Esophagus squamous epithelium (tissue), 5 donors: Measurements from ENCODE around the gene MICAL3. TPM values are rescaled to one million over a fixed set of nuclear protein-coding genes. Genes with fewer than 3 reads are reported as not detected.
"Not testable (repeated sequence)": the region's sequence is repeated elsewhere in the genome, so short reads cannot be mapped to it uniquely, and the experiment has no call there.

ENCODE experiments used
- DNase-seq: peaks from one replicate; lab custom pipeline; 2025; lab: John Stamatoyannopoulos, UW
- H3K27ac ChIP-seq, 4 donors: fragments of 200-600 bp; sonication (generic); one replicate each; pipeline ENCODE4 v1.5.1; 2016 to 2019; ENCODE audit warnings: mild to moderate bottlenecking in 1 of 4
- H3K27me3 ChIP-seq, 4 donors: fragments of 200-600 bp; sonication (generic); 1 replicate in 3 of 4; 2 replicates in 1 of 4; pipeline versions ENCODE4 v1.5.1 to v1.6.0; 2017 to 2021; ENCODE audit warnings: antibody characterized with exemption in 1 of 4
- H3K36me3 ChIP-seq, 3 donors: fragments of 200-600 bp; sonication (generic); one replicate each; pipeline ENCODE4 v1.5.1; 2016 to 2019
- H3K4me1 ChIP-seq, 3 donors: fragments of 200-600 bp; sonication (generic); one replicate each; pipeline ENCODE4 v1.5.1; 2017 to 2019
- H3K4me3 ChIP-seq, 4 donors: fragments of 200-600 bp; sonication (generic); 1 replicate in 3 of 4; 2 replicates in 1 of 4; pipeline ENCODE4 v1.5.1; 2016 to 2019; ENCODE audit warnings: mild to moderate bottlenecking in 2 of 4, moderate library complexity in 1 of 4
- H3K9me3 ChIP-seq, 3 donors: fragments of 200-600 bp; sonication (generic); one replicate each; pipeline ENCODE4 v1.5.1; 2016 to 2019
- POLR2A ChIP-seq, 4 donors: fragments of 450-650 bp; IDR thresholded peaks; one replicate each; pipeline ENCODE4 v1.6.1; 2017; ENCODE audit warnings: antibody characterized with exemption in 4 of 4, mild to moderate bottlenecking in 4 of 4, moderate library complexity in 3 of 4
- WGBS, 2 donors: methylation state at CpG; one replicate each; pipeline ENCODE4 v1.1.5; 2018; 5-methylcytosine and 5-hydroxymethylcytosine counted together
- intact Hi-C: fragments of 100-400 bp; cut with DNase I; formaldehyde crosslinking; loops from one replicate; pipeline ENCODE4 v1.15.0; 2022
- total RNA-seq, 4 donors: library from RNA; depleted of rRNA; stranded (reverse); fragments of >200 nt; gene quantifications; one replicate each; pipeline ENCODE4 v1.1.0, GENCODE V29; 2016
- TF ChIP-seq, protein P1 (sequence below), 6 experiments: fragments of 450-650 bp in 4 of 6; fragments of 200-600 bp in 2 of 6; sonication (generic) in 2 of 6; IDR thresholded peaks; one replicate each; pipeline ENCODE4 v1.5.1; 2016 to 2019; ENCODE audit warnings: antibody characterized with exemption in 6 of 6, mild to moderate bottlenecking in 4 of 6, moderate library complexity in 4 of 6
- donor health status: DM: yes; HTN: yes; CAD: no.

The MICAL3 gene
- total RNA-seq, 4 donors from 2014 or later: 11.2 to 30.9 (median 15.9) TPM

DNA sequence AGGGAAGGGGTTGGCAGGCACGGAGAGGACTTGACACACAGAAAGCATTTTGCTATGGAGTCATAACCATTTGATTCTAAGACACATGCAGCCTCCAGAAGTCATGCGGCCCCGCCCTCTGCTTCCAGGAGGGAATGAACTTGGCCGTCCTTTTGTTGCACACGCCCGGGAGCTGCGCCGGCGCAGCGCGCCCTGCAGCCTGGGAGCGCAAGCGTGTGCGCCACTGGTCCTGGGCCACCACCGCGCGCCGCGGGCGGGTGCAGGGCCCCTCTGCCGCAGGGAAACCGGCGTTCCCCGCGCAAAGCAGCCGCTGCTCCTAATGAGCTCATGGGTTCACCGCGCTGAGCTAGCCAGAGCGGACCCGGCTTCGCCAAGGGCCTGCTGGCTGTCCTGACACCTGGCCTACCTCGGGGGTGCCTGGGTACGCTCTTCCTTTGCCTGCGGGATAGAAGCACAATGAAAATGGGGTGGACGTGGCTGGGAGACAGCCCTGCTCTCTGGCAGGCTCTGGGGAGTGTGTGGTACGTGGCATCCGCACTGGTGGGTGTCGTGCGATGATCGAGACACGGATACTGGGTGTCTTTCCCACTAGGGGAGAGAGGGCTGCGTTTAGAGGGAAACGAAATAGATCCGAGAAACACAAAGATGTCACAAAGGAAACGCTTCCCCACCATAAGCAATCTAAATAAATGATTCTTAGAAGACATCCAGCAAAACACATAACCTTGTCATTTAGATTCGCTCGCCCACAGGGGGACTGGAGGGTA, 669 bp downstream of the MICAL3 start:
- H3K4me1 ChIP-seq: peaks cover 11 to 44% (median 14%) of the 10 kb centered on the region in 3 donors
- peak overlapping the region; percentile 80 to 90 (median 82) for H3K27ac ChIP-seq
- DNase-seq: no peak
- intact Hi-C loops: loop anchor here (10.0 kb wide), 1 partner anchor 189 kb away; no protein-coding TSS in a partner anchor
- no peaks in the 10 kb centered on the region for H3K36me3 ChIP-seq
- 1 to 5% methylated on average over 16 to 19 of the region's 47 CpGs for WGBS, 2 donors
- peak overlapping the region; percentile 61 to 84 (median 71) for H3K4me3 ChIP-seq
- TF ChIP-seq, protein P1, sequence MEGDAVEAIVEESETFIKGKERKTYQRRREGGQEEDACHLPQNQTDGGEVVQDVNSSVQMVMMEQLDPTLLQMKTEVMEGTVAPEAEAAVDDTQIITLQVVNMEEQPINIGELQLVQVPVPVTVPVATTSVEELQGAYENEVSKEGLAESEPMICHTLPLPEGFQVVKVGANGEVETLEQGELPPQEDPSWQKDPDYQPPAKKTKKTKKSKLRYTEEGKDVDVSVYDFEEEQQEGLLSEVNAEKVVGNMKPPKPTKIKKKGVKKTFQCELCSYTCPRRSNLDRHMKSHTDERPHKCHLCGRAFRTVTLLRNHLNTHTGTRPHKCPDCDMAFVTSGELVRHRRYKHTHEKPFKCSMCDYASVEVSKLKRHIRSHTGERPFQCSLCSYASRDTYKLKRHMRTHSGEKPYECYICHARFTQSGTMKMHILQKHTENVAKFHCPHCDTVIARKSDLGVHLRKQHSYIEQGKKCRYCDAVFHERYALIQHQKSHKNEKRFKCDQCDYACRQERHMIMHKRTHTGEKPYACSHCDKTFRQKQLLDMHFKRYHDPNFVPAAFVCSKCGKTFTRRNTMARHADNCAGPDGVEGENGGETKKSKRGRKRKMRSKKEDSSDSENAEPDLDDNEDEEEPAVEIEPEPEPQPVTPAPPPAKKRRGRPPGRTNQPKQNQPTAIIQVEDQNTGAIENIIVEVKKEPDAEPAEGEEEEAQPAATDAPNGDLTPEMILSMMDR (IDR thresholded peaks at IDR 0.05): peak in 2 of 6 experiments; percentile 12 to 17
- peak in 2 of 4 donors; percentile 50 to 61 for TF ChIP-seq POLR2A (IDR thresholded peaks at IDR 0.05)
- no peaks in the 10 kb centered on the region for H3K9me3 ChIP-seq
- no peaks in the 10 kb centered on the region for H3K27me3 ChIP-seq

DNA sequence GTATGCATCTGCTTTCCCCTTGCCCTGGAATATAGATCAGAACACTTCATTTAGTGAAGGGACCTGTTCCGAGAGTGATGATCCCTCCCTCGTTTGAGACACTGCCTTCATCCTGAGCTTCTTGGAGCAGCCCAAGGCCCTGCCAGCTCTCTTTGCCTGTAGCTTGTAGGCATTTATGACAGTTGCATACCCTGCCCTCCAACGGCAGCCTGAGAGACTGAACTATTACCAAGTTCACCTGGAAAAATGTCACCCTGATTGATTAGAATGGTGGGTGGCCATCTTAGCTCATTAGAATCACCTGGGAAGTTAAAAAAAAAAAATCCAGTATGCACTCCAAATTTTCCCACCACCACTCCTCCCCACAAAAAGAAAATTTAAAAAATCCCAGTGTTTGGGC, 1.5 kb downstream of the MICAL3 start:
- WGBS, 2 donors: 40 to 49% methylated on average over 2 to 3 of the region's 3 CpGs
- Histone ChIP-seq H3K36me3 (no peaks in the 10 kb centered on the region), H3K4me1 (peaks cover 11 to 44% (median 14%) of the 10 kb centered on the region in 3 donors), H3K9me3 (no peaks in the 10 kb centered on the region), H3K27ac (peak overlapping the region; percentile 80 to 90 (median 82)), H3K4me3 (peak overlapping the region in 1 of 4 donors; percentile 84), H3K27me3 (no peaks in the 10 kb centered on the region)
- TF ChIP-seq, protein P1 (IDR thresholded peaks at IDR 0.05): no peak
- no peak for TF ChIP-seq POLR2A (IDR thresholded peaks at IDR 0.05)
- DNase-seq: no peak
- intact Hi-C loops: loop anchor here (10.0 kb wide), 1 partner anchor 188 kb away; no protein-coding TSS in a partner anchor

DNA sequence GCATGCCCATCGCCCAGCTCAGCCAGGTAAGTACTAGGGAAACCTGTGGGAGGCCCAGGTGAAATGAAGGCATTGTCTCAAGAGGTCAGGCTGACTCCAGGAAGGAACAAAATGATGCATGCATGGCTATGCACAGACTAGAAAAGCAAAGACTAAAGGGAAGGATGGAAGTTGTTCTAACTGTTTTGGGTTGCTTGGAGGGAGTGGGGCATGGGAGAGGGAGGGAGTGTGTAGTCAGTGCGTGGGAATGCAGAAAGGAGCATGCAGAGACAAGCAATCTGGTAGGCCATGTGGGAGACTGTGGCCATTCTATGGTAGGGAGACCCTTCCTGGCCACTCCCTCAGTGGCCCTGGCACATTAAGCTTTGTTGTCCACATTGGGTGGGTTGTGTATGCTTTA, 2.9 kb downstream of the MICAL3 start:
- TF ChIP-seq POLR2A (IDR thresholded peaks at IDR 0.05): no peak
- TF ChIP-seq, protein P1 (IDR thresholded peaks at IDR 0.05): no peak
- Histone ChIP-seq H3K4me3 (no peak overlapping the region), H3K4me1 (peaks cover 11 to 44% (median 14%) of the 10 kb centered on the region in 3 donors), H3K9me3 (no peaks in the 10 kb centered on the region), H3K27ac (no peak overlapping the region), H3K27me3 (no peaks in the 10 kb centered on the region), H3K36me3 (no peaks in the 10 kb centered on the region)
- intact Hi-C loops: loop anchor here (10.0 kb wide), 1 partner anchor 187 kb away; no protein-coding TSS in a partner anchor
- DNase-seq: no peak
- 61 to 63% methylated on average over 2 of the region's 2 CpGs for WGBS, 2 donors

DNA sequence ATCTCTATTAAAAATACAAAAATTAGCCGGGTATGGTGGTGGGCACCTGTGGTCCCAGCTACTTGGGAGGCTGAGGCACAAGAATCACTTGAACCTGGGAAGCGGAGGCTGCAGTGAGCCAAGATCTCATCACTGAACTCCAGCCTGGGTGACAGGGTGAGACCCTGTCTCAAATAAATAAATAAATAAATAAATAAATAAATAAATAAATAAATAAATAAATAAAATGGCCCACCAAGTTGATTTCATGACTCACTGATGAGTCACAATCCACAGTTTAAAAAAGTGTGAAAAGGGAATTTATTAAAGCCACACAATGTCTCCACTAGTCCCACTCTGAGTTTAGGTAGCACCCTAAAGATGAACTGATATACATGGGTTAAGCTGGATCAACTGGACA, 3.6 kb downstream of the MICAL3 start:
- TF ChIP-seq, protein P1 (IDR thresholded peaks at IDR 0.05): peak in 1 of 6 experiments; percentile 8
- H3K27me3 ChIP-seq, H3K36me3 ChIP-seq, H3K4me3 ChIP-seq, DNase-seq, H3K27ac ChIP-seq, H3K9me3 ChIP-seq: not testable (repeated sequence)
- WGBS, 2 donors: 88 to 89% methylated on average over 2 of the region's 2 CpGs
- H3K4me1 ChIP-seq: peaks cover 11 to 44% (median 14%) of the 10 kb centered on the region in 3 donors
- intact Hi-C loops: loop anchor here (10.0 kb wide), 1 partner anchor 186 kb away; no protein-coding TSS in a partner anchor

DNA sequence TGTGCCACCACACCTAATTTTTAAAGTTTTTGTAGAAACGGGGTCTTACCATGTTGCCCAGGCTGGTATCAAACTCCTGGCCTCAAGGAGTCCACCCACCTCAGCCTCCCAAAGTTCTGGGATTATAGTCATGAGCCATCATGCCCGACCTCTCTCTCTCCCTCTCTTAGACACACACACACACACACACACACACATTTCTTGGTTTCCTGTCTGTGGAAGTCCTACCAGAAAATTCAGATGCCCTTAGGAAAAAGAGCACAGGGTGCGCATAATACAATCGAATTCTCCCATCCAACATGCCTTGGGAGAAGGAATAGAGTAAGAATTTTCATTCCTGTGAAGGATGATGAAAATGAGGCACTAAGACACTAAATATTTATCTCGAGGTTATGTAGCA, 10.4 kb downstream of the MICAL3 start:
- DNase-seq: no peak
- no peak overlapping the region for H3K4me3 ChIP-seq
- intact Hi-C loops: no loop called here
- H3K4me1 ChIP-seq: peaks cover 0 to 7% (median 0%) of the 10 kb centered on the region in 3 donors
- TF ChIP-seq, protein P1 (IDR thresholded peaks at IDR 0.05): no peak
- no peak for TF ChIP-seq POLR2A (IDR thresholded peaks at IDR 0.05)
- WGBS, 2 donors: 63 to 70% methylated on average over 5 of the region's 5 CpGs
- H3K27me3 ChIP-seq: no peaks in the 10 kb centered on the region
- no peaks in the 10 kb centered on the region for H3K9me3 ChIP-seq
- H3K36me3 ChIP-seq: no peaks in the 10 kb centered on the region
- no peak overlapping the region for H3K27ac ChIP-seq
